MCF 10A (cell line): Measurements from ENCODE around the gene CAP2. TPM values are rescaled to one million over a fixed set of nuclear protein-coding genes. Genes with fewer than 3 reads are reported as not detected.

Experiments used
- BruUV-seq: library from RNA; stranded (reverse); fragments of 400-500 nt; replicated peaks from 2 replicates; lab custom pipeline; 2021; lab: Mats Ljungman, UMichigan
- CTCF ChIA-PET: fragments of 300-600 bp; sonication (Branson Sonifier 250); formaldehyde crosslinking; extraction: SDS; loops from one replicate; lab custom pipeline; 2021; ENCODE audit warnings: antibody characterized with exemption, inconsistent platforms; lab: Yijun Ruan, JAX
- POLR2A ChIA-PET: fragments of 300-600, 350-650 bp; sonication (Branson Sonifier 250); formaldehyde crosslinking; extraction: SDS; loops from one replicate; lab custom pipeline; 2020; ENCODE audit warnings: antibody characterized with exemption, inconsistent platforms; lab: Yijun Ruan, JAX
- DNase-seq: peaks from one replicate; pipeline ENCODE4 v3.0.0-alpha.2; 2018; ENCODE audit not compliant: unreplicated experiment
- H3K27ac Mint-ChIP-seq: one replicate; pipeline ENCODE4 v1.8.0; 2022; ENCODE audit warnings: mild to moderate bottlenecking, low read depth, mixed read lengths; ENCODE audit not compliant: unreplicated experiment
- H3K27me3 Mint-ChIP-seq: one replicate; pipeline ENCODE4 v1.8.0; 2022; ENCODE audit warnings: mixed read lengths; ENCODE audit not compliant: insufficient read depth, unreplicated experiment
- H3K36me3 Mint-ChIP-seq: one replicate; pipeline ENCODE4 v1.8.0; 2022; ENCODE audit warnings: mild to moderate bottlenecking, moderate library complexity, mixed read lengths; ENCODE audit not compliant: insufficient read depth, unreplicated experiment
- H3K4me1 Mint-ChIP-seq: one replicate; pipeline ENCODE4 v1.8.0; 2022; ENCODE audit warnings: mixed read lengths; ENCODE audit not compliant: insufficient read depth, unreplicated experiment
- H3K4me3 Mint-ChIP-seq: one replicate; pipeline ENCODE4 v1.8.0; 2022; ENCODE audit warnings: mild to moderate bottlenecking, moderate library complexity, mixed read lengths; ENCODE audit not compliant: unreplicated experiment
- H3K9me3 Mint-ChIP-seq: one replicate; pipeline ENCODE4 v1.8.0; 2022; ENCODE audit warnings: mixed read lengths; ENCODE audit not compliant: unreplicated experiment
- intact Hi-C: fragments of 100-400 bp; cut with micrococcal nuclease; formaldehyde crosslinking; loops from 2 replicates; pipeline ENCODE4 v1.14.1; 2022
- total RNA-seq: library from RNA; stranded (reverse); gene quantifications from 2 replicates; pipeline ENCODE4 v1.2.3, GENCODE V29; 2022
- TF ChIP-seq, protein P1 (sequence below): fragments of 200-600 bp; IDR thresholded peaks from one replicate; pipeline ENCODE4 v1.8.0; 2022; ENCODE audit warnings: antibody characterized with exemption, mild to moderate bottlenecking; ENCODE audit not compliant: unreplicated experiment

Gene CAP2
- total RNA-seq, 1 experiment from 2014 or later: 12.3 TPM

DNA sequence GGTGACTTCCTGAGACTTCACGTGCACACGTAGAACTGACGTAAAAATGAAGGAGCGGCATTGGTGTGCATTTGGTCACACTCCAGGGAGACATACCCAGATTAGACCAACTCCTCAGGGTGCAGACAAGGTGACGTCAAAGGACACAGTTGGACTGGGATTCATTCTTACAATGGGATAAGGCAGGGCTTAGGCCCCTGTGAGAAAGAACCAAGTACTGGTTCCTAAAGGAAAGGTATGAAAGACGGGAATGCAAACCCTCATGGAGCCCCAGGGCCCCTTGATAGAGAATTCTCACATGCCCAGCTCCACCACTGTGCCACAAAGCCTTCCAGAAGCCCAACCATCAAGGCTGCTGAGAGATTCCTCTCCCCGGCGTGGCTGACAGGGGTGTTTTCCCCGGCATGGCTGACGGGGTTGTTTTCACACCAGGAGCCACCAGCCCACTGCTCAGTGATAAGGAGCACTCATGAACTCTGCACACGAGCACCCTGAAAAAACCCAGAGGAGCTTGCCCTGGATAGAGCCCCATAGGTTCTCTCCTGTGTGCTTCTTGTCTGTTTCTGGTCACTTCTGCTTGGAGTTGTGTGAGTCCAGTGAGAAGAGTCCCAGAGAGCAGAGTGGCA, 90.1 kb downstream of the CAP2 start:
- H3K27ac Mint-ChIP-seq: no peak overlapping the region
- no peaks in the 10 kb centered on the region for H3K27me3 Mint-ChIP-seq
- no peaks in the 10 kb centered on the region for H3K9me3 Mint-ChIP-seq
- no TSS peak for BruUV-seq
- ChIA-PET CTCF (no interaction called here), POLR2A (no interaction called here)
- no peak for DNase-seq
- H3K4me3 Mint-ChIP-seq: no peak overlapping the region
- intact Hi-C loops: no loop called here
- H3K36me3 Mint-ChIP-seq: no peaks in the 10 kb centered on the region
- H3K4me1 Mint-ChIP-seq: no peaks in the 10 kb centered on the region
- TF ChIP-seq, protein P1, sequence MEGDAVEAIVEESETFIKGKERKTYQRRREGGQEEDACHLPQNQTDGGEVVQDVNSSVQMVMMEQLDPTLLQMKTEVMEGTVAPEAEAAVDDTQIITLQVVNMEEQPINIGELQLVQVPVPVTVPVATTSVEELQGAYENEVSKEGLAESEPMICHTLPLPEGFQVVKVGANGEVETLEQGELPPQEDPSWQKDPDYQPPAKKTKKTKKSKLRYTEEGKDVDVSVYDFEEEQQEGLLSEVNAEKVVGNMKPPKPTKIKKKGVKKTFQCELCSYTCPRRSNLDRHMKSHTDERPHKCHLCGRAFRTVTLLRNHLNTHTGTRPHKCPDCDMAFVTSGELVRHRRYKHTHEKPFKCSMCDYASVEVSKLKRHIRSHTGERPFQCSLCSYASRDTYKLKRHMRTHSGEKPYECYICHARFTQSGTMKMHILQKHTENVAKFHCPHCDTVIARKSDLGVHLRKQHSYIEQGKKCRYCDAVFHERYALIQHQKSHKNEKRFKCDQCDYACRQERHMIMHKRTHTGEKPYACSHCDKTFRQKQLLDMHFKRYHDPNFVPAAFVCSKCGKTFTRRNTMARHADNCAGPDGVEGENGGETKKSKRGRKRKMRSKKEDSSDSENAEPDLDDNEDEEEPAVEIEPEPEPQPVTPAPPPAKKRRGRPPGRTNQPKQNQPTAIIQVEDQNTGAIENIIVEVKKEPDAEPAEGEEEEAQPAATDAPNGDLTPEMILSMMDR: no peak

DNA sequence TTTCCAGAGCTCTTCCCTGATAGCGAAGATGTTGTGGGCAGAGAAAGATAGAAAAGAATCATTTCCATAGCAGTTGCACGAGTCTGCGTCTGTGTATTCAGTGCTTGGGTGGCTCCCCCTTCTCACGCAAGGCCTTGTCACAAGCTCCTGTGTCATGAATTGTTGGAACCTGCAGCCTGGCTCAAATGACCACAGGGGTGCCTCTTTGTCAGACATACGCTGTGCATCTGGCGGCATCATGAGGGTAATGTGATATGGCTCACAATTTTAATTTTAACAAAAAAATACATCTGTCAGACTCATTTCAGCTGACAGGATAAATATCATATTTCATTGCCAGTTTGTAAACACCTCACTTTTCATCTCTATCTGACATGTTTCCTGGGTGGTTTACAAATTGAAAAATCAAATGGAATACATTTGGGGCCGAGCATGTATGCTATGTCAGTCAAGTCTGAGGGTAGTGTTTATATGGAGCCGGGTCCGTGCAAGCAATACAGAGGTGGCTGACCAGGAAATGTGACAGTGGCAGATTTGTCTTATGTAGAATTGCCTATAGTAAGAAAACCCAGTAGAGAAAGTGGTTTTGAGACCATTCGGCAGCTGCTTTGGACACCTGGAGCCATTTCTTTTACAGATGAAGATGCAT, 90.9 kb downstream of the CAP2 start:
- TF ChIP-seq, protein P1: no peak
- no peaks in the 10 kb centered on the region for H3K9me3 Mint-ChIP-seq
- no peaks in the 10 kb centered on the region for H3K36me3 Mint-ChIP-seq
- H3K4me1 Mint-ChIP-seq: no peaks in the 10 kb centered on the region
- no peak for DNase-seq
- no peak overlapping the region for H3K27ac Mint-ChIP-seq
- H3K4me3 Mint-ChIP-seq: no peak overlapping the region
- ChIA-PET CTCF (interaction anchor here (0.9 kb wide), 1 partner anchor 356 kb away, joined by 4 read pairs; no protein-coding TSS in a partner anchor), POLR2A (no interaction called here)
- intact Hi-C loops: no loop called here
- no TSS peak for BruUV-seq
- H3K27me3 Mint-ChIP-seq: no peaks in the 10 kb centered on the region

DNA sequence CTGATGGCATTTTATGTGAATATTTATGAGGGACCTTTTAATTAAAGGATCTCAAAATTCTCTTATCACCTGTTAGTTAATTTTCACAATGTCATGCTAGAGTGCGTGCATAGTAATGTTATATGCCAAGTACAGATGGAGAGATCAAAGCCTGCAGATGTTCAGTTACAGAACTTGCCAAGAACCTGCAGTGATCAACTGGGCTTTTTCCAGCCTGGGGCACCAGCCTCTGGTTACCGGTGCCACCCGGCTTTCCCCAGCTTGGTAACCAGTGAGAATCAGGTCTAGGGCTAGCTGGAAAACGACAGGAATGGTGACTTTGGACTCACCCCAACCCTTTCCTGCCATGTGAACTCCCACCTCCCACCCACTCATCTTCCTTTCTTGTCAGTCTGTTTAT, 91.8 kb downstream of the CAP2 start:
- intact Hi-C loops: no loop called here
- Mint-ChIP-seq H3K9me3 (no peaks in the 10 kb centered on the region), H3K36me3 (no peaks in the 10 kb centered on the region), H3K27me3 (no peaks in the 10 kb centered on the region), H3K27ac (no peak overlapping the region), H3K4me1 (no peaks in the 10 kb centered on the region), H3K4me3 (no peak overlapping the region)
- TF ChIP-seq, protein P1: no peak
- ChIA-PET CTCF (no interaction called here), POLR2A (interaction anchor here (0.7 kb wide), 1 partner anchor 9 kb away, joined by 4 read pairs; no protein-coding TSS in a partner anchor)
- no TSS peak for BruUV-seq
- no peak for DNase-seq

DNA sequence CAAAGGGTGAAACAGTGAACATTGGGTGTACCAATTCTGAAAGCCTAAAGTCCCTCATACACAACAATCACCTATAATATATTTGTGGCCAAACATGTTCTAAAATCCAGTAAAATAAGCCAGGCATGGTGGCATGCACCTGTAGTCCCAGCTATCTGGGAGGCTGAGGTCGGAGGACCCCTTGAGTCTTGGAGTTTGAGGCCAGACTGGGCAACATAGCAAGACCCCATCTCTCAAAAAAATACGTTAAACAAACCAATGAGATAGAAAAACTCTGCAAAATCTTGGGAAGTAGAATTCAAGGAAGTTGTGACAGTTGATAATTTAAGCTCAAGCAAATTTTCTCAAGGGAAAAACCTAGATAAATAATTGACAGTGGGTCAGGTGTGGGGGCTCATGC, 92.6 kb downstream of the CAP2 start:
- CTCF ChIA-PET: interaction anchor here (0.6 kb wide), 1 partner anchor 47 kb away, joined by 3 read pairs; no protein-coding TSS in a partner anchor
- intact Hi-C loops: no loop called here
- Mint-ChIP-seq H3K27me3 (no peaks in the 10 kb centered on the region), H3K4me3 (no peak overlapping the region), H3K27ac (no peak overlapping the region), H3K9me3 (no peaks in the 10 kb centered on the region), H3K4me1 (no peaks in the 10 kb centered on the region), H3K36me3 (no peaks in the 10 kb centered on the region)
- BruUV-seq: no TSS peak
- no peak for DNase-seq
- POLR2A ChIA-PET: interaction anchor here (0.7 kb wide), 2 partner anchors 10 to 240 kb away, joined by 3 to 4 read pairs; no protein-coding TSS in a partner anchor
- TF ChIP-seq, protein P1: no peak
